ENCODE results near the gene OR8K5. TPM values are rescaled to one million over a fixed set of nuclear protein-coding genes. Genes with fewer than 3 reads are reported as not detected.
"Not testable (repeated sequence)": the region's sequence is repeated elsewhere in the genome, so short reads cannot be mapped to it uniquely, and the experiment has no call there.

OR8K5 gene
- total RNA-seq, 1 donor from 2014 or later = not detected

DNA sequence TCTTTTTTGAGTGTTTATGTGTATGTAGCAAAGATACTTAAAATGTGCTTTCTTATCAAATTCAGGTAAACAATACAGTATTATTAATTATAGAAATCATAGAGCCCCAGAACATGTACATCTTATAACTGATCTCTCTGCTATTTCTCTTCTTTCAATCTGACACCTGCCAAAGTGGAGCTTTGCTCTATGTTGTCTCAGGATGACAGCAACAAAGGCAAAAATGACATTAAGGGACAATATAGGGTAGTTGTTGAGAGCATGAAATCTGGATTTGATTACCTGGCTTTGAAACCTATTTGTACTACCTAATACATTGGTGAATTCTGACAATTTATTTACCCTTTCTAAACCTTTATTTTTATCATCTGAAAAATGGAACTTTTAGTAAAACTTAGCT, 23.3 kb upstream of the OR8K5 start:
- Histone ChIP-seq H3K36me3 (no peaks in the 10 kb centered on the region), H3K4me1 (no peaks in the 10 kb centered on the region), H3K27me3 (no peaks in the 10 kb centered on the region), H3K4me3 (no peak overlapping the region), H3K27ac (no peak overlapping the region), H3K9me3 (no peaks in the 10 kb centered on the region)
- ATAC-seq (no peak), DNase-seq (no peak)
- intact Hi-C loops (cut with DNase I) = no loop called here
- no peak for TF ChIP-seq CTCF (IDR thresholded peaks at IDR 0.05)

GRCh38 chr11:56176318-56176717, 16.2 kb upstream of the OR8K5 start, which contains the start of gene OR5J2:
Gene OR5J2 (plus strand): TSS chr11:56176618. CDS start chr11:56176618, 0 bp downstream.
- no peaks in the 10 kb centered on the region for H3K4me1 ChIP-seq
- H3K9me3 ChIP-seq = no peaks in the 10 kb centered on the region
- no peak for TF ChIP-seq CTCF (IDR thresholded peaks at IDR 0.05)
- H3K4me3 ChIP-seq = no peak within 1 kb of the TSS
- H3K27ac ChIP-seq = no peak within 1 kb of the TSS
- ATAC-seq (no peak), DNase-seq (no peak)
- intact Hi-C loops (cut with DNase I) = no loop called here
- H3K27me3 ChIP-seq = no peaks in the 10 kb centered on the region
- no peaks in the 10 kb centered on the region for H3K36me3 ChIP-seq

DNA sequence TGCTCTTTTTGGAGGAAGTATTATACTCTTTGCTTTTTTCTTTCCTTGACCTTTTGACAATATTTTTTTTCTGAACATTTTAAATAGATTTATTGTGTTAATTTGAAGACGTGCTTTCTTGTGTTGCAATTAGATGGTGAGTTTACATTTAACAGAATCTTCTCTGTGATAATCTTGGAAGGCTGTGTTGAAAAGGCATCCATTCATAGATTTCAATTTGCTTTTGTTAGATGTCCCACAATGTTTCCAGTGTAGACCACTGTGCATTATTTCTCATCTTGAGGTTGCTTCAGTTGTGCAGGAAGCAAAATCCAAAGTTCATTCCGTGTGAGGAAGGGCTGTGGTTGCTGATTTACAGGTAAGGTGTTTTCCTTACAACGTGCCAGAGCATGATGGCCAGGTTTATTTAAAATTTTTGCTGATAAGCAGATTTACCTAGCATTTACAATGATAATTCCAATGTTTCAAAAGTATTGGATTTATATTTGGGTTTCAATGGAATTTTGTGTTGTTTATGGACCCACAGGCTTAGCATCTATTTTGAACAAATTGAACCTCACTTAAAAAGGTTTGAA, 12.2 kb upstream of the OR8K5 start:
- intact Hi-C loops (cut with DNase I) = no loop called here
- no peak for DNase-seq
- no peaks in the 10 kb centered on the region for H3K27me3 ChIP-seq

GRCh38 chr11:56163804-56164203, 3.7 kb upstream of the OR8K5 start:
- Histone ChIP-seq H3K9me3 (no peaks in the 10 kb centered on the region), H3K36me3 (no peaks in the 10 kb centered on the region), H3K27me3 (no peaks in the 10 kb centered on the region), H3K27ac (no peak overlapping the region), H3K4me1 (no peaks in the 10 kb centered on the region), H3K4me3 (no peak overlapping the region)
- intact Hi-C loops (cut with DNase I) = no loop called here
- no peak for TF ChIP-seq CTCF (IDR thresholded peaks at IDR 0.05)
- ATAC-seq (no peak), DNase-seq (no peak)

More for the DNA sequence above, 12.2 kb upstream of the OR8K5 start:
- H3K36me3 ChIP-seq = no peaks in the 10 kb centered on the region
- ATAC-seq = no peak
- H3K27ac ChIP-seq = no peak overlapping the region
- TF ChIP-seq CTCF (IDR thresholded peaks at IDR 0.05) = no peak
- no peak overlapping the region for H3K4me3 ChIP-seq
- no peaks in the 10 kb centered on the region for H3K4me1 ChIP-seq
- H3K9me3 ChIP-seq = no peaks in the 10 kb centered on the region

- Histone ChIP-seq H3K4me1 (no peaks in the 10 kb centered on the region), H3K27ac (no peak overlapping the region), H3K9me3 (no peaks in the 10 kb centered on the region), H3K4me3 (no peak overlapping the region), H3K27me3 (no peaks in the 10 kb centered on the region), H3K36me3 (no peaks in the 10 kb centered on the region)
- TF ChIP-seq CTCF (IDR thresholded peaks at IDR 0.05) = no peak
- ATAC-seq (no peak), DNase-seq (no peak)
- intact Hi-C loops (cut with DNase I) = no loop called here
These were observed 7.8 kb downstream of the OR8K5 start for GRCh38 chr11:56152333-56152732.

- ATAC-seq = no peak
- TF ChIP-seq CTCF (IDR thresholded peaks at IDR 0.05) = no peak
- Histone ChIP-seq H3K27ac (no peak overlapping the region), H3K4me1 (no peaks in the 10 kb centered on the region), H3K27me3 (no peaks in the 10 kb centered on the region), H3K36me3 (no peaks in the 10 kb centered on the region), H3K4me3 (no peak overlapping the region), H3K9me3 (no peaks in the 10 kb centered on the region)
- DNase-seq = no peak
- intact Hi-C loops (cut with DNase I) = no loop called here
These were observed 8.7 kb downstream of the OR8K5 start for GRCh38 chr11:56151376-56151775.

DNA sequence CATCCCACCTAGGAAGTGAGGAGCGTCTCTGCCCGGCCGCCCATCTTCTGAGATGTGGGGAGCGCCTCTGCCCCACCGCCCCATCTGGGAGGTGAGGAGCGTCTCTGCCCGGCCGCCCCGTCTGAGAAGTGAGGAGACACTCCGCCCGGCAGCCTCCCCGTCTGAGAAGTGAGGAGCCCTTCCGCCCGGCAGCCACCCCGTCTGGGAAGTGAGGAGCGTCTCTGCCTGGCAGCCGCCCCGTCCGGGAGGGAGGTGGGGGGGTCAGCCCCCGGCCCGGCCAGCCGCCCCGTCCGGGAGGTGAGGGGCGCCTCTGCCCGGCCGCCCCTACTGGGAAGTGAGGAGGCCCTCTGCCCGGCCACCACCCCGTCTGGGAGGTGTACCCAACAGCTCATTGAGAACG, 16.4 kb downstream of the OR8K5 start:
- DNase-seq; H3K9me3 ChIP-seq; H3K4me3 ChIP-seq; H3K4me1 ChIP-seq; ATAC-seq; H3K36me3 ChIP-seq; H3K27ac ChIP-seq; intact Hi-C loops (cut with DNase I); H3K27me3 ChIP-seq: not testable (repeated sequence)

Data from upper lobe of right lung (tissue), 1 donor.